Ishikawa (cell line): ENCODE data around the gene CELSR2.

Source experiments
- CEBPB ChIP-seq: IDR thresholded peaks from 2 replicates; pipeline ENCODE4 v1.6.1; 2012
- CREB1 ChIP-seq: IDR thresholded peaks from 2 replicates; pipeline ENCODE4 v1.6.1; 2012; ENCODE audit warnings: low read depth
- EGR1 ChIP-seq: IDR thresholded peaks from 2 replicates; pipeline ENCODE4 v1.6.1; 2012
- EP300 ChIP-seq: IDR thresholded peaks from 2 replicates; pipeline ENCODE4 v1.6.1; 2012; ENCODE audit warnings: borderline replicate concordance
- FOXM1 ChIP-seq: IDR thresholded peaks from 2 replicates; pipeline ENCODE4 v1.6.1; 2012; ENCODE audit warnings: low read depth, borderline replicate concordance
- MAX ChIP-seq: IDR thresholded peaks from 2 replicates; pipeline ENCODE4 v1.6.1; 2012
- NFIC ChIP-seq: IDR thresholded peaks from 2 replicates; pipeline ENCODE4 v1.6.1; 2012
- RAD21 ChIP-seq: IDR thresholded peaks from 2 replicates; pipeline ENCODE4 v1.6.1; 2012; ENCODE audit warnings: low read depth
- REST ChIP-seq: IDR thresholded peaks from 2 replicates; pipeline ENCODE4 v1.6.1; 2012; ENCODE audit warnings: low read depth, mild to moderate bottlenecking
- TAF1 ChIP-seq: IDR thresholded peaks from 2 replicates; pipeline ENCODE4 v1.6.1; 2012; ENCODE audit warnings: low read depth, mild to moderate bottlenecking
- TCF12 ChIP-seq: IDR thresholded peaks from 2 replicates; pipeline ENCODE4 v1.6.1; 2012; ENCODE audit warnings: low read depth
- TEAD4 ChIP-seq: IDR thresholded peaks from 2 replicates; pipeline ENCODE4 v1.6.1; 2012
- USF1 ChIP-seq: IDR thresholded peaks from 2 replicates; pipeline ENCODE4 v1.6.1; 2012
- YY1 ChIP-seq: IDR thresholded peaks from 2 replicates; pipeline ENCODE4 v1.6.1; 2012; ENCODE audit warnings: low read depth
- ZBTB7A ChIP-seq: IDR thresholded peaks from 2 replicates; pipeline ENCODE4 v1.6.1; 2012; ENCODE audit warnings: low read depth

Gene CELSR2

GRCh38 chr1:109225308-109225707 is 24.0 kb upstream of the CELSR2 start:
- TF ChIP-seq TAF1 = no peak
- TF ChIP-seq EP300 = no peak

GRCh38 chr1:109225711-109226445 is 23.5 kb upstream of the CELSR2 start:
- TF ChIP-seq TEAD4 (no peak), EP300 (no peak), TCF12 (no peak), MAX (no peak), ZBTB7A (no peak), YY1 (no peak), REST (no peak), RAD21 (no peak), EGR1 (no peak), NFIC (no peak), TAF1 (no peak), CEBPB (no peak), USF1 (no peak), FOXM1 (no peak), CREB1 (no peak)

GRCh38 chr1:109228167-109228566 is 21.2 kb upstream of the CELSR2 start:
- no peak for TF ChIP-seq EGR1
- no peak for TF ChIP-seq RAD21
- TF ChIP-seq MAX = no peak
- no peak for TF ChIP-seq CEBPB
- TF ChIP-seq TCF12 = no peak
- TF ChIP-seq EP300 = no peak
- TF ChIP-seq FOXM1 = no peak
- no peak for TF ChIP-seq TEAD4
- no peak for TF ChIP-seq USF1
- TF ChIP-seq REST = no peak
- TF ChIP-seq CREB1 = no peak
- TF ChIP-seq YY1 = no peak
- TF ChIP-seq ZBTB7A = no peak
- TF ChIP-seq TAF1 = no peak
- TF ChIP-seq NFIC = no peak

GRCh38 chr1:109229531-109230127 is 19.7 kb upstream of the CELSR2 start:
- TF ChIP-seq EGR1 (no peak), TEAD4 (no peak), MAX (no peak), EP300 (no peak), RAD21 (no peak), CEBPB (no peak), ZBTB7A (no peak), FOXM1 (no peak), NFIC (no peak), CREB1 (no peak), YY1 (no peak), REST (no peak), TAF1 (no peak), USF1 (no peak)
